T-helper 22 cell (primary cell): Measurements from ENCODE around the gene MLXIPL.
A peak's percentile ranks its signal among the peaks of the same experiment; 100 is the strongest.
"Not testable (repeated sequence)": the region's sequence is repeated elsewhere in the genome, so short reads cannot be mapped to it uniquely, and the experiment has no call there.

Experiments used
- DNase-seq: peaks from one replicate; pipeline ENCODE4 v3.0.0-alpha.2; 2020; ENCODE audit warnings: low read depth

Gene MLXIPL

DNA sequence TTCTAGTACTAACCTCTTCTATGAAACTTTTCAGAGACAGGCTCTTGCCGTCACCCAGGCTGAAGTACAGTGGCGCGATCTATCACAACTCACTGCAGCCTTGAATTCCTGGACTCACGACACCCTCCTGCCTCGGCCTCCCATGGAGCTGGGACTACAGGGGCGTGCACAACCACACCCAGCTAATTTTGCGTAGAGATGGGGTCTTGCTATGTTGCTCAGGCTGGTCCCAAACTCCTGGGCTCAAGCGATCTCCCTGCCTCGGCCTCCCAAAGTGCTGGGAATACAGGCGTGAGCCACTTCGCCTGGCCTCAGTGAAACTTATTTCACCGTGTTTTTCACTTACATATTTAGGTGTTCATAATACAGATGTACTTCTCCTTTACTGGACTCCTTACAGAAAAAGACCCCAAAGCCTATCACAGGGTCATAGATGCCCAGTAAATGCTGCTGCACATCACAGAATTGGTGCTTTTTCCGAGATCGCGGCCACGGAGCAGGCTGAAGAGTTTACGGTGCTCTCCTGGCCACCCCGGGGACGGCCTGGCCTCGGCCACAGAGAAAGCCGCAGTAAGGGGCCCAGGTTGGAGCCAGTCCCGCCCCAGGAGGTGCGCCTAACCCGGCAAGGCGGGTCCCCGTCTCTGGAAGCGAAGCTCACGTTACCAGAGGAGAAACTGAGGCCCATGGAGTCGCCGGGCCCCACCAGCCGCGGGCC, 46.5 kb downstream of the MLXIPL start:
- DNase-seq: no peak

DNA sequence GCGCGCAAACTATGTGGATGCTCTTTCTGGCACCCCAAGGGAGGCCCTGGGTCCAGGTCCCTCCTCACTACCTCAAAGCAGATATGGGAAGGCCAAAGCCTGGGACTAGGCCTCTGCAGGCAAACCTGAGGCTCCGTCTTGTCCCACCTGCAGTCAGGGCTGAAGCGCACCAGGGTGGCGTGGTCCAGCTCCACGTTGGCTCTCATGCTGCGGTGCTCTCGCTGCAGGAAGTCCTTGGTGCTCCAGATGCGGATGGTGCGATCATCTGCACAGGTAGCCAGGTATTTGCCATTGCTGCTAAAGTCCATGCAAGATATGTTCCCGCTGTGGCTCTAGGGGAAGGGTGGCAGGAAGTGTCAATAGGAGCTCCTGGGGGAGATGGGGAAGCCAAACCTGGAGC, 50.5 kb downstream of the MLXIPL start:
- no peak for DNase-seq

DNA sequence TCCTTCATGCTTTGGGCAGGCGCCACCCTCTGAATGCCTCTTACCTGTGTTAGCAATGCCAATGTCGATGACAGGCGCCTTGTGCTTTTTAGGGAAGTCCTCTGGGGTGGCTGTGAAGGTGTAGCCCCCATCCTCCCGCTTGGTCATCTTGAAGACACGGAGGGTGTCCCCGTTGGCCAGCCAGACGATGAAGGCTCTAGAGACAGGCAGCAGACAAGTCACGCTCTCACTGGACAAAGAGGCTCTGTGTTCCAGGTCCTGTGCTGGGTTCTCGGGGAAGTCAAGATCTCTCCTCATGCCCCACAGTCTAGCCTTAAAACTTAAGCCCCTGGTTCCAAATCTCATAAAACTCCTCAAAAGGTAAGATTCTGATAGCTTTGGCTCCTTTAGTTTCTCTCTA, 51.0 kb downstream of the MLXIPL start:
- no peak for DNase-seq

DNA sequence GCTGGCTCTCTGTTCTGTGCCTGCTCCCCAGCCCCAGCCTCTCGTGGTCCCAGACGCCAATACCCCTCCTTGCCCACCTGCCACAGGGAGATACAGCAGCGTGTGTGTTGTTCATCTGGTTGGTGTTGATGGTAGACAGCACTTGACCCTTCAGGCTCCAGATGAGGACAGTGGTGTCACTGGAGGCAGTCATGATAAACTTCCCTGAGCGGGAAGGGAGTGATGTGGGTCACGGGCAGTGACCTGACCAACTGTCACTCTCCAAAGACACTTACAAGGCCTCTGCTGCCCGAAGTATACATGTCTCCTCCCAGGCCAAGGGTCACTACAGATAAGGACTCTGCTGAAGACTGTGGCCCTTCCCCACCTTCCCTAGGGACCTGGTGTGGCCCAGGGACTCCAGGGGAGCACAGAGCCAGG, 51.5 kb downstream of the MLXIPL start:
- DNase-seq: no peak

DNA sequence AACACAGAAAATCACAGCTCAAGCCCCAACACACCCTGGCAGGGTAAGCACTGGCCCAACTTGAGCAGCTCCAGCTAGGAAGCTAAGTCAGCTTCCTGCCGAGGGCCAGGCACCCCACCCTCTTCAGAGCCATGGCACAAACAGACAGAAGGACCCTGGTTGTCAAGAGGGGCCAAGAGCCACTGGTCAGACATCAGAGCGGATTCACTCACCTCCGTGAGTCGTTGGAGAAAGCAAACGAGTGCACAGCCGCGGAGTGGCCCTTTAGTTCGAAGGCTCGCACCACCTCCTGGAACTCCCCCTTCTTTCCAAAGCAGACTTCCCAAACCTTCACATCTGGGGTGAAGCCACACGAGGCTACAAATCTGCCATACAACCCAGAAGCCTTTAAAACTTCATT, 53.3 kb downstream of the MLXIPL start:
- no peak for DNase-seq

DNA sequence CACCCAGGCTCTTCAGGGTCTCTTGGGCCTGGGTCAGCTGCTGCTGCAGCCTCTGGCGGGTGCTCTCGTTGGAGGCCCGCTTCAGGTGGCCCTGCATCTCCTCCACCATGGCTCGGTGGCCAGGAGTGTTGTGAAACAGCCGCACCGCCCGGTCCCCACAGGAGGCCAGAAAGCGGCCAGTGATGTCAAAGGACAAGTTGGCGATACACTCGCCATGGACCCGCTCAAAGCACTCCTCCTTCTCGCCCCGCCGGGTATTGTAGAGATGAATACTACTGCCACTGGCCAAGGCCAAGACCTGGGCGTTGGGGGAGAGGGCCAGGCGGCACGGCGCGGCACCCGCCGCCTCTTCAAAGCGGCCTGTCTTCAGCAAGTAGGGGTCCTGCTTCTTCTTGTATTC, 53.8 kb downstream of the MLXIPL start:
- DNase-seq: no peak

DNA sequence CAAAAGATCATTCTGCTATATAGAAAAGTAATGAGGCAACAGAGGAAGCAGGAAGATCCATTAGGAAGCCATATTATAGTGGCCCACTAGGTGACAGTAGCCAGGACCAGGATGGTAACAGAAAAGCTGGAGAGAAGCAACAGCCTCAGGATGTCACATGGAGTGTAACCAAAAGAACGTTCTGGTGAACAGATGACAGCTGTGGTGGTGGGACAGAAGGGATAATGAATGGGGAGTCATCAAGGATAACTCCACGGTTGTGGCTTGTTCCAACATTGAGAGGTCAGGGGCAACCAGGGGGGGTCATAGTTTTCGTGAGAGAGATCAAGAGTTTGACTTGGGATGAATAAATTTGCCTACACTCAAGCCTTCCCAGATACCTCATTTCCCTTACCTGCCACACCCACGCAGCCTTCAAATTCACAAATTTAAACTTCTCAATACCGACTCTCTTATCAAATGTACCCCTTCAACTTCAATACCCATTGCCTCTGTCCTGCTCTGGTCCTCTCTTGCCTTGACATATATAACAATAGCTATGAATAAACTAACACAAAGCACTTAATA, 55.2 kb downstream of the MLXIPL start:
- DNase-seq: no peak

DNA sequence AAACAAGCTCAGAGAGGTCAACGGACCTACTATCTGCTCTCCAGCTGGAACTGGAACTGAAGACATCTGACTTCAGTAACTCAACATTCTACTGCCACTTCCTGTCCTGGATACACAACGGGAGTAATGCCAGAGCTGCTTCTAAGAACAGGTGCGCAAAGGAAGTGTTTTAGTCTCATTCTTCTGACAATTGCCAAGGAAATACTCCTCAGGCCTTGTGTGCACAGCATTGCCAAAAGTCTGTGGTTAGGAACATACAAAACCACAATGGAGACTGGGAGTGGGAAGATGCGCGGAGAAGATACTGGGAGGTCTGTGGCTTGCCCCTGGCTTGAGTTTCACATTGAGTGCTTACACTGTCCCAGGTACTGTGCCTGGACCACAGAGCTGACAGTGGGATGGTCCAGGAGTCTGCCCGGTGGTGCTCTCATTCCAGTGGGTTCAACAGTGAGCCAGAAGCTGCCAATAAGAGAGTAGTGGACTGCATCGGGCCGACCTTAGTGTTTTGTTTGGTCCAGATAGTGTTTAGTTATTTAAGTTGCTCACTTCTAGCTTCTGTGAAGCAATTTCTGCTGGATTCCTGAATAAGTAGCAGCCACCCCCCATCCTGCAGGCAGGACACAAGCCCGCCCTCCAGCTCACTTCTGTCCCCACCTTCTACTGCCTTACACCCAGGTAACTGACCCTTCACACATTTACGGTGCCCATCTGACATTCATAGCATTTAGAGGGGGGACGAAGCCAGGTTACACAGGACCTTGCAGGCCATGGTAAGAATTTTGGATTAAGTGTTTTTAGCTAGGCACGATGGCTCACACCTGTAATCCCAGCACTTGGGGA, 56.3 kb downstream of the MLXIPL start:
- no peak for DNase-seq

DNA sequence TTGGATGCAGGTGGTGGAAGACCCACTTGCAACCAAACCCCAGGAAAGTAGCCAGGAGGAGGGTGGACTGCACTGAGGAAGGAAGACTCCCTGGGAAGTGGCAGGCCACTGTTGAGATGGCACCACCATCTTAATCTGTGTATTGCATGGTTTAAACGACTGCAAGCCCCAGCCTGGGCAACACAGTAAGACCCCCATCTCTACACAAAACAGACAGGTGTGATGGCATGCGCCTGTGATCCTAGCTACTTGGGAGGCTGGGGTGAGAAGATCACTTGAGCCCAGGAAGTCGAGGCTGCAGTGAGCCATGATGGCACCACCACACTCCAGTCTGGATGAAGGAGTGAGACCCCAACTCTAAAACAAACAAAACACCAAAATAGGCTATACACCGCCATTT, 57.2 kb downstream of the MLXIPL start:
- no peak for DNase-seq

DNA sequence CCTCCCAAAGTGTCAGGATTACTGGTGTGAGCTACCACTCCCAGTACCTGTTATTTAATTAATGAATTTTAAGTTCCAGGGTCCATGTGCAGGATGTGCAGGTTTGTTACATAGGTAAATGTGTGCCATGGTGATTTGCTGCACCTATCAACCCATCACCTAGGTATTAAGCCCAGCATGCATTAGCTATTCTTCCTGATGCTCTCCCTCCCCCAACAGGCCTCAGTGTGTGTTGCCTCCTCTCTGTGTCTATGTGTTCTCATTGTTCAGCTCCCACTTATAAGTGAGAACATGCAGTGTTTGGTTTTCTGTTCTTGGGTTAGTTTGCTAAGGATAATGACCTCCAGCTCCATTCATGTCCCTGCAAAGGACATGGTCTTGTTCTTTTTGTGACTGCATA, 57.9 kb downstream of the MLXIPL start:
- DNase-seq: not testable (repeated sequence)

DNA sequence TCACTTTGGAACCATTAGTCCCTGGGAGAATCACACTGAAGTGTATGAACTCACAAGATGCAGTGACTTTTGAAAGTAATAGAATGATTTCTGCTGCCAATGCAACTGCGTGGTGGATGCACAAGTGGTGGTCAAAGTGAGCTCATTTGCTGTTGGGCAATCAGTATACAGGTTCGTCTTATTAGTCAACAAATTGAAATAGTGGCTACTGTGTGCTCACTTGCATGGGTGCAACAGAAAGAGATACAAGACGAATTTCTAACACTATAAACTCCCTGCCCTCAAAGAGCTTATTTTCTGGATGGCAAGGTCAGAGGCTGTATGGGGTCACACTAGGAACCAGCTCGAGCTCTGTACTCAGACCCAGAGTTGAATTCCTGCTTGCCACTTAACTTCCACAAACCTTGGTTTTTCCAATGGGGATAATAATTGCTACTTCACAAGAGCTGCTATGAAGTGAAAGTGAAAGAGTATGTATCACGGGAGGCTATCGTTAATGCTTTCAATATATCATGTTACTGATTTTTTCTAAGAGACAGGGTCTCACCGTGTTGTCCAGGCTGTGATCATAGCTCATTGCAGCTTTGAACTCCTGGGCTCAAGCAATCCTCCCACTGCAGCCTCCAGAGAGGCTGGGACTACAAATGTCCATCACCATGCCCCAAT, 58.5 kb downstream of the MLXIPL start:
- no peak for DNase-seq

DNA sequence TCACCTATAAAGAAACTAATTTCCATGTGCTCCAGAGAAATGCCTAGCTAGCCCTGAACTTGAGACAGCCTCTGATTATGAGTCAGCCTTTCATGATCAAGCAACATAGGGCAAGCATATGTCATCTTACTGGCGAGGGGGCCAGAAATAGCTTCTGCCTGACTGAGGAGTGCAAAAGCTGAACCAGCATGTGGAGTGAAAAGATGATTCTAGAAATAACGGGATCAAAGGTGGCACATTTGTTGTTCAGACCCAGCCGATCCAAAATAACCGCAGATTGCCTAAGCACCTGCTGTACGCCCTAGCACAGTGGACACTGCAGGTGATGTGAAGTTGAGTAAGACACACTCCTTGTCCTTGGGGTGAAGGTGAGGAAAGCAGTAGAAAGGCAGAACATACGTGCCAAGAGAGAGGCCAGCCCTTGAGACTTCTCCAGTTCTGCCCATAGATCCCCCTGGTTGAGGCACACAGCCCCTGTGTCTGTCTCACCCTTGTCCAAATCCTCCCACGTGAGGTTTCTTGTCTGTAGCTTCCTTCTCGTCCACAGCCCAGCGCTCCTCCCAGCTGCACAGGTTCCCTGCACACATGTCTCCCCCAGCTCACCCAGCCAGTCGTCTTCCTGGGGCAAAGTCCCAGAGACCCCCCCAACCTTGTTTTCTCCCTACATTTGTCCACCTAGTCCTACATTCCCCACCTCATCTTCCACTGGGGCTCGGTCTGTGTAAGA, 64.0 kb downstream of the MLXIPL start:
- no peak for DNase-seq

DNA sequence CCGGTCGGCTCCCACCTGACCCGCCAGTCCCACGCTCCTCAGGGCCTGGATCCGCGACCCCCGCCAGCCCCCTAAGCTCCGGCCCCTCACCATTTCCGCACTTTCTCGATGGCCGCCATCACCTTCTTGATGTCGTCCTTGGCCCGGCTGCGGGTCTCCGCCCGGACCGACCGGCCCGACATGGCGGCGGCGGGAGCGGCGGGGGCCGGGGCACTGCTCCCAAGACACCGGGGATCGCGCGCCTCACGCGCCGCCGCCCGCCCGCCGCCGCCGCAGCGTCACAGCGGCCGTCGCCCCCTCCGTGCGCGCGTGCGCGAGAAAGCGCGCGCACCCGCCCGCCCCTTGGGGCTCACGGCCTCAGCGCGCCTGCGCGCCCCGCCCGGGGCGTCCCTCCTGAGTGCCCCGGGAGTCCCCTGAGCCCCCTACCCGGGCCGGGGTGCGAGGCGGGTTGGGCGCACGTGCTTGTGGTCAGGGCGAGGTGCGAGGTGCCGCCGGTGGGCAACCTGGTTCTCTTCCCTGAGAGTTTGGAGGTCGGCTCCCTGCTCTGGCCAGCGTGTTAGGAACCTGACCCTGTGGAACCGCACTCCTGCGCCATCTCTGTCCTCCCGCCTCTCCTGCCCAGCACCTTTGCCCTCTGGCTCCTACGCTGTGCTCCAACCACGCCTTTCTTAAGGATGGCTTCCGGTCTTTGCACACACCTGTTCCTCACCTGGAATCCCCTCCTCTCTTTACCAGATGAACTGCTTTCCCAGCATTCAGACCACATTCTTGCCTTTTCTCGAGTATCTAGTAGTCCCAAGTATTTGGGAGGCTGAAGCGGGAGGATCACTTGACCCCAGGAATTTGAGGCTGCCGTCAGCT, 66.7 kb downstream of the MLXIPL start, which contains the start of gene BCL7B:
Gene BCL7B, minus strand, starts transcription at position 294 of the 861 bp plus-strand sequence. Its CDS starts 112 bp downstream, at position 182.
- DNase-seq: peak; percentile 64

DNA sequence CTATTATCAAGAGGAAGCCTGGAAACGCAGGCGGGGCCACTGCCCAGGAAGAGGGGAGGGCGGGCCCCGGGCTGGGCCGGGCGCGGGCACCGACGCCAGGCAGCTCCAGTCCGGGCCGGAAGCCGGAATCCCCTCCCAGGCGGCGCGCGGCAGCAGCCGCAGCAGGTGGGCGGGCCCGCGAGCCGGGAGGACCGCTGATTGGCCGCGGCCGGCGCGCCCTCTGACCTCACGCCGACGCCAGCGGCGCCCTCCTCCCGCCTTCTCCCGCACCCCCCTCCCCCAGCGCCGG, 67.3 kb downstream of the MLXIPL start:
- peak; percentile 88 for DNase-seq

DNA sequence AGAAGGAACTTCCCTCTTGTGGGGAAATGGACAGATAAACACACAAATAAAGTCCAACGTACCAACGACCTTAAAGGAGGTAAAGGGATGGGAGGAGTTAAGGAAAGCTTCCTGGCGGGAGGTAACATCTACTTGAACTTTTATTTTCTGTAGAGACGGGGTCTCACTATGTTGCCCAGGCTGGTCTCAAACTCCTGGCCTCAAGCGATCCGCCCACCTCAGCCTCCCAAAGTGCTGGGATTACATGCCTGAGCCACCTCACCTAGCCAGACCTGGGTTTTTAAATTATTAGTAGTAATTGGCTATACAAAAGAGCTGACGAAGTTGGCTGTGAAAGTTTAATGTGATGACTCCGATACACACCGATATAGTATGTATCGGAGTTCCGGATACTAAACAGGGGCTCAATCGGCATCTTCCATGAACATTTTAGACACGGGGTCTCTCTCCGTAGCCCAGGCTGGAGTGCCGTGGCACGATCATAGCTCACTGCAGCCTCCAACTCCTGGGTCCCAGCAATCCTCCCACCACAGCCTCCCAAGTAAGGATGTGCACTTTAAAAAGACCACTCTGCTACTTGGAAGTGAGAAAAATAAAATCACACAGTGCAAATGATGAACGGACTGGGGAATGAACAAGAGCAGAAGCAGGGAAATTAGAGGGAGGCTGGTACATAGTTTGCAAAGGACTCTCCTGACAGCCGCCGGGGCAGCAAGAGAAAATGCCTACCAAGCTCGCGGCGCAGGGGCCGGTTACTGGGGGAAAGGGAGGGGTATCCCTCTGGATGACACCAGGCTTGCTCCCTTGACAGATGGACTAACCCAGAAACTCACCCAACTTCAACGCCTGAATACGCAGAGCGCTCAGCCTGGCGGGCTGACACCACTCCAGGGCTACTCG, 67.9 kb downstream of the MLXIPL start:
- no peak for DNase-seq

DNA sequence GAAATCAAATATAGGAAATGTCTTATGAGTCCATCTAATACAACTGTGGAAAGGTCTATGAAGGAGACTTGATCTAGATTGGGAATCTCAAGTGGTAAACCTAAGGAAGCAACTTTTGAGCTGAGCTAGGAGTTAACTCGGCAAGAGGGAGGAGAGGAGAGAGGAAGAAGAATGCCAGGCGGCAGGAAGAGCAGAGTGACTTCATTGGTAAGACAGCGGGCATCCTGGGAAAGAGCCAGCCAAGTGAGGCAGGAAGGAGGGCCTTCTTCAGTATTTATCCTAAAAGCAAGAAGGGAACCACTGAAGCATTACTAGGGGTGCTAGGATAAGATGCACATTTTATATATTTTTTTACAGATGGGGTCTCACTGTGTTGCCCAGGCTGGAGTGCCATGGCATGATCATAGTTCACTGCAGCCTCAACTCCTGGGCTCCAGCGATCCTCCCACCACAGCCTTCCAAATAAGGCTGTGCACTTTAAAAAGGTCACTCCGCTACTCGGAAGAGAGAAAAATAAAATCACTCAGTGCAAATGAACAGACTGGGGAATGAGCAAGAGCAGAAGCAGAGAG, 68.8 kb downstream of the MLXIPL start:
- DNase-seq: no peak

DNA sequence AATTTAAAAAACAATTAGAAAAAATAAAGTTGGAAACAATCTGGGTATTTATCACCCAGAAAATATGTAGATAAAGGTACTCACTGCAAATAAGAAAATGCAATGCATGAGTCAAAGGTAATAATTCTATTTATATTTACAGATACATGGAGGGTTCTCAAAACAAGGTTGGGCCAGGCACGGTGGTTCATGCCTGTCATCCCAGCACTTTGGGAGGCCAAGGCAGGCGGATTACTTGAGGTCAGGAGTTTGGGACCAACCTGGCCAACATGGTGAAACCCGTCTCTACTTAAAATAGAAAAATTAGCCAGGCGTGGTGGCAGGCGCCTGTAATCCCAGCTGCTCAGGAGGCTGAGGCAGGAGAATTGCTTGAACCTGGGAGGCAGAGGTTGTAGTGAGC, 74.2 kb downstream of the MLXIPL start:
- not testable (repeated sequence) for DNase-seq

DNA sequence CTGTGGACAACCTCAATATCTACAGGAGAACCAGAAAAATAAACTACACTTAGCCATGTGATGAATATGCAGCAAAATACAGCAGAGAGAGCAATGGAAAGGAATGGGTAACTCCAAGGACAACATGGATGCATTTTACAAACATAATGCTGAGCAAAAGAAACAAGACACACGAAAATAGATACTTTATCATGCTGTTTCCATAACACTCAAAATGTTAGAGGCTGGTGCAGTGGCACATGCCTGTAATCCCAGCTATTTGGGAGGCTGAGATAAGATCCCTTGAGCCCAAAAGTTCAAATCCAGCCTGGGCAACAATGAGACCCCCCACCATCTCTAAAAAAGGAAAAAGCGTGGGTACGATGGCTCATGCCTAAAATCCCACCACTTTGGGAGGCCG, 75.1 kb downstream of the MLXIPL start:
- no peak for DNase-seq

DNA sequence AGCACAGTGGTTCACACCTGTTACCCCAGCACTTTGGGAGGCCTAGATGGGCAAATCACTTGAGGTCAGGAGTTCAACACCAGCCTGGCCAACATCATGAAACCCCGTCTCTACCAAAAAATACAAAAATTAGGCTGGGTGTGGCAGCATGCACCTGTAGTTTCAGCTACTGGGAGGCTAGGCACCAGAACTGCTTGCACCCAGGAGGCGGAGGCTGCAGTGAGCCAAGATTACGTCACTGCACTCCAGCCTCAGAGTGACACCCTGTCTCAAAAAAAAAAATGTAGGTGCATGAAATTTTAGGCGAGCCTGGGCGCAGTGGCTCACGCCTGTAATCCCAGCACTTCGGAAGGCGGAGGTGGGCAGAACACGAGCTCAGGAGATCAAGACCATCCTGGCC, 76.5 kb downstream of the MLXIPL start:
- DNase-seq: no peak

DNA sequence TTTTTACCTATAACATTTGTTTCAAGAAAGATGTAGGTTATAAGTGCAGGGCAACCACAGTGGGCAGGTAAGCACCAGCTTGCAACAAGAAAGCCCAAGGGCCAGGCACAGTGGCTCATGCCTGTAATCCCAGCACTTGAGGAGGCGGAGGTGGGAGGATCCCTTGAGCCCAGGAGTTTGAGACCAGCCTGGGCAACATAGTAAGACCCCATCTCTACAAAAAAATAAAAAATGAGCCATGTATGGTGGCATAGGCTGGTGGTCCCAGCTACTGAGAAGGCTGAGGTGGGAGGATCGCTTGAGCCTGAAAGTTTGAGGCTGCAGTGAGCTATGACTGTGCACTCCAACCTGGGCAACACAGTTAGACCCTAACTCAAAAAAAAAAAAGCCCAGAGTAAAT, 79.6 kb downstream of the MLXIPL start:
- no peak for DNase-seq
